GM19328 (cell line): ENCODE measurements around the gene HOXC9.

ENCODE experiments used
- ATAC-seq: cut with Tn5 transposase; IDR thresholded peaks from one replicate; pipeline ENCODE4 v1.9.1; 2021; ENCODE audit warnings: mild to moderate bottlenecking, moderate library complexity; ENCODE audit not compliant: unreplicated experiment

Gene HOXC9

DNA sequence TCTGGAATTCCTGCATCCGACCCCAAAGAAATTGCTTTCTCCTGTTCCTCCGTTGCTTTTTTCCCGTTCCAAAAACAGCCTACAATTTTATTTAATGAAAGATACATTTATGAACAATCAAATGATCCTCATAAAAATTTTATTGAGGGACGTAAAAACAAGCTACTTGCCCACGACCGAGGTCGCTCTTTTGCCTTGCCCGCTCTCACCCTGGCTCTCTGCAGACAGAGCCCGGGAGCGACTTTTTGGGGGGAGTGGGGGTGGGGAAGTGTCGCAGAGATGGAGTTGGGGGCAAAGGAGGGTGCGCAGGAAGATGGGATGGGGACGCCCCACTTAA is 1.1 kb upstream of the HOXC9 start:
- no peak for ATAC-seq

DNA sequence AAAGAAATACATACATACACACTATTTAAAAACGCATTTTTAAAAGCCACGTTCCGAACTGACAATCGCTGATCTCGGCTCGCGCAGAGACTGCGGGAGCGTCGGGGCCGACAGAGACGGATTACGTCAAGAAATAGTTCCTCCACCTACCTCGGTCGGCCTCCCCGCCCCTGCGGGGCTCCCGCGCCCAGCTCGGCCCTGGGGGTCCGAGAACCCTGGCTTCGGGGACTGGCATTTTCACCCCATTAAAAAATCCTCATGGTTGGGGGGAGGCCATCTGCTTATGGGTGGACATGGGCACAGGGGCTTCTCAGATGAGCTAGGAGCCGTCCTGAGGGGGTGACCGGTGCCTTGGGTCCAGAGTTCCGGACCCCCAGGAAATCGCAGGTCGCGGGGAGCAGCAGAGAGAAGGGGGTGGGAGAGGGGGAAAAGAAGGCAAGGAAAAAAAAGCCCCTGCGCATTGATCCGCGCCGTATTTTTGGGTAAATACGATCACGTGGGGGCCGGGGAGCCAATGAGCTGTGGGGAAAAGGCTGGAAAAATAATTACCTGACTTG is 324 bp upstream of the HOXC9 start:
- ATAC-seq = no peak

DNA sequence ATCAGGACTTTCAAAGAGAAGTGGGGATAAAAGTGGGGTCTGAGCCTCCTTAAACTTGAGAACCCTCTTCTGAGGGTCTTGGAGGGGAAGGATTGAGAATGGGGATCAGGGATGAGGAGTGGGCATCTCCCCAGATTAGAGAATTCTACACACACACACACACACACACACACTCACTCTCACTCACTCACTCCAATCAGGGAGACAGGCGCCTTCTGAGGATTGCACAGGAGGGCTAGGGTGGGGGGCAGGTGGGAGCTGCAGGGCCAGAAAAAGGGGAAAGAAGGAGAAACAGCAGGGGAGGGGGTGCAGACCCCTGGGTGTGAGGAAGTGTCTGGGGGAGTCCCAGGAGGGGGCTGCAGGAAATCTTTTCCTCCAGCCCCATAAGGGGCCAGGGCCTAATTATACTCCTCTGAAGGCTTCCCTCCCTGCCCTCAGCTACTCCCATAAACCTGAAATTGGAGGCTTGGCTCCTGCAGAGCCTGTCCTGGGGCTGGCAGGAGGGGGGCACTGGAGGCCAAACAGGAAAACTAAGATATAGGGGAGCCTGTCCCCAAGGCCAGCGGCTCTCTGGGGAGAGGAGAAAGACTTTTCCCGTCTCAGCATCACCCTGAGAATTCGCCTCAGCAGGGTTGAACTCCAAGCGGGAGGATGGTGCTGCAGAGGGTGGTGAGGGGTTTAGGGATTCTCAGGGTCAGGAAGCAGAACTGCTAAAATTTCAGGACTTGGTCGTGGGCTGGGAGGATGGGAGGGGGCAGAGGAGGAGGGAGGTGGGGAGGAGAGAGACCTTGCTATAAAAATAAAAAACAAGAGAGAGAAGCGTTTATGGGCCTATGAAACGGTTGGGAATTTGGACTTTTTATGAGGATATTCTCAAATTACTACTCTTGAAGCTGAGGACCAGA is 1.6 kb downstream of the HOXC9 start:
- ATAC-seq = no peak

- ATAC-seq = no peak
These were observed 2.4 kb downstream of the HOXC9 start for GRCh38 chr12:54002278-54002914.

- no peak for ATAC-seq
These were observed 3.0 kb downstream of the HOXC9 start for GRCh38 chr12:54002915-54003389.

- no peak for ATAC-seq
These were observed 3.7 kb downstream of the HOXC9 start for GRCh38 chr12:54003625-54004024.

GRCh38 chr12:54004063-54004840 is 4.3 kb downstream of the HOXC9 start:
- no peak for ATAC-seq

- no peak for ATAC-seq
These were observed 5.0 kb downstream of the HOXC9 start for GRCh38 chr12:54004841-54005530.

DNA sequence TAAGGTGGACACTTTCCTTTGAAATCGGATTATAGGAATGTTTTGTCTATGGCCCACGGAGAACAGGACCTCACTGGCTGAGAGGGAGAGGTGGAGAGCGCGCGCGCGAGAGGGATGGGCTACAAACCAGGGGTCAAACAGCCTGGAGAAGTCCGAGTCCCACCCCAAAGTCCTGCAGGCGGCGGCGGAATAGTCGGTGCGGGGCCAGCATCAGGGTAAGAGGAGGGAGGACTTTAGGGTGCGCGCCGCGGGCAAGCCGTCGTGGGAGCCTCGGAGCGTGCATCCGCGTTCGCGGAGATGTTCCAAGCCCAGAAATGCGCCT is 5.5 kb downstream of the HOXC9 start:
- no peak for ATAC-seq

- ATAC-seq = no peak
These were observed 6.0 kb downstream of the HOXC9 start for GRCh38 chr12:54005853-54006558.

GRCh38 chr12:54006559-54007220 is 6.7 kb downstream of the HOXC9 start:
- ATAC-seq = no peak

DNA sequence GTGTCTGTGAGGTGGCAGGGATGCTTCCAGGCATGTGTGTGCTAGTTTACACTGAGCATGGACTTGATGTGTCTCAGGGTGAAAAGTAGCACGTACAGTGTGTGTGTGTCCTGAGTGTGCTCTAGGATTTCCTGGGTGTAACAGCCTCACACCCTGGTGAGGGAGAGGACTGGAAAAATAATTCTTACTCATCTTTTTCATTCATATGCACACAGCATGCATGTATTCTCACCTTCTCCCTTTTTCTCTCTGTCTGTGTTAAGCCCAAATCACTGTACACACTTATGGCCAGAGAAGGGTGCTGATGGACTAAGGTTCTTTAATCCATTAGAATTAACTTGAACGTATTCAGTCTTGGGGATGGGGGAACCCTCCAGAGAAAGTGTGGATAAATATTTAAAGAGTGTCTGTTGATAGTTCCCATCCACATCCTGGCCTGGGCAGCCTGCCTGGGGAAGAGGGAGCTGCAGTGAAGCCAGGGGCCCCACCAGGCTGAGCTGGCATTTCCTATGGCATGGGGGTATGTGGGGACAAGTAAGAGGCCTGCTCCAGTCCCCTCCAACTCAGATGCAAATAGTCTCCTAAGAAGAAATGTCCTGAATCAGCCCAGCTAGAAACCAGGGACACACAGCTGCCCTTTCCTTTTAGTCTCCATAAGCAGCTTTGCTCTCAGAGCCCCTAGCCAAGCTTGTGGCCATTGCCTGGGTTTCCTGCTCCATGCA is 7.7 kb downstream of the HOXC9 start:
- ATAC-seq = no peak

DNA sequence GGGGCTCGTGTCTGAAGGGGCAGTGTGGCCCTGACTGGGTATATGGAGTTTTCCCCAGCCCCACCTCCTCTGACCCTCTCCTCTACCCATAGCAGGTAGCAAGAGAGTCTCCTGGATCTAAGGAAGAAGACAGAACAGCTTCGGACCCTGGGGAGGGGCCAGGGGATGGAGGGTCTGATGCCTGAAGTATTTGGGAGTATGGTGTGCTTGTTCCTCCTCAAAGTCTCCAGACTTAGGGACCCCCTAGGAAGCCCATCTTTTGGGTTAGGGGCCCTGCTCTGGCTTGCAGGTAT is 8.2 kb downstream of the HOXC9 start:
- ATAC-seq = no peak

GRCh38 chr12:54009171-54010052 is 9.5 kb downstream of the HOXC9 start:
- ATAC-seq = no peak

DNA sequence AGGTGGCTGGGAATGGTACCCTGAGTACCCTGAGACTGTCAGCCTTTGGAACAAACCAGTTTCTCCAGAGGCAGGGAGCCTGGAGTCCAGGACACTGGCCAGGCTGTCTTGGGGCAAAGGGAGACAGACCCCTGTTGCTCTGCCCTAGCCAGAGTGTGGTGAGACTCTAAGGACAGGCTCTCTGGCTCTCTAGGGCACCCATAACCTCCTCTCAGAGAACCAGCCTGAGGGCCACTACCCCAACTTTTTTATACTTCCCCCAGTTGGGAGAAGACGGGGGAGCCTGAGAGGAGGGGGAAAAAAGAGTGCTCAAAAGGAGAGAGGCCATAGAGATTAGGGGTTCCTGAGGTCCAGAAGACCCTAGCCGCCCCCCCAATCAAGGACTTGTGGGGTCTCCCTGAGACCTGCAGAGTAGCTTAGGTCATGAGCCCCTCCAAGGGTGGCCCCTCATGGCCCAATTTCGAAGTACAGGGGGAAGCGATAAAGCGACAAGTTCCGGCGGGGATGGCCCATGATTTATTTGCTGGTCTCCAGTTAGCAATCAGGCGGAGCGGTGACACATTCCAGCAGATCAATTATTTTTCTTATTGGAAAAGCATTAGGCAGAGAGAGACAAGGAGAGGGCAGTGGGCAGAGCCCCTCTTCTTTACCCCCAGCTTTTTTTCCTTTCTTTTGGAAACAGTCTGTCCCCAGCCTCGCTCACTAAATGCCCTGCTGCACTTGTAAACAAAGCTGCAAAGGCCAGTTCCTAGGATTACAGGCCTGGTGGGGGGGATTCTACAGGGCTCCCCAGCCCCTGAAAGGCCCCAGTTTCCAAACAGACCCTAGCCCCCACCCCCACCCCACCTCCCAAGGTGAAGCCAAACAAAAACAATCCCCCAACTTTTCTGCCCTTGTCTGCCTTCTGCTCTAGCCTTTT is 10.4 kb downstream of the HOXC9 start:
- ATAC-seq = no peak

GRCh38 chr12:54010972-54011664 is 11.2 kb downstream of the HOXC9 start:
- ATAC-seq = no peak
